OCI-LY1 (cell line): Measurements from ENCODE around the gene PDE3B.
"Not testable (repeated sequence)": the region's sequence is repeated elsewhere in the genome, so short reads cannot be mapped to it uniquely, and the experiment has no call there.

Experiments
- H2AFZ ChIP-seq: fragments of 200-600 bp; sonication (generic), shearing (Covaris generic); 2 replicates; pipeline ENCODE4 v1.6.0; 2014; ENCODE audit warnings: antibody characterized with exemption, mild to moderate bottlenecking, low read length
- H3F3A ChIP-seq: fragments of 200-600 bp; sonication (generic), shearing (Covaris generic); 2 replicates; pipeline ENCODE4 v1.6.0; 2014; ENCODE audit warnings: mild to moderate bottlenecking, antibody characterized with exemption, low read length, moderate library complexity; ENCODE audit not compliant: insufficient read depth
- H3K27ac ChIP-seq: fragments of 200-600 bp; sonication (generic); 2 replicates; pipeline ENCODE4 v1.5.1; 2014; ENCODE audit warnings: low read length, mixed run types, mild to moderate bottlenecking, low read depth; ENCODE audit not compliant: poor library complexity, severe bottlenecking
- H3K27me3 ChIP-seq: fragments of 200-600 bp; sonication (generic); 2 replicates; pipeline ENCODE4 v1.6.0; 2014; ENCODE audit warnings: antibody characterized with exemption, mild to moderate bottlenecking, low read length, moderate library complexity; ENCODE audit not compliant: insufficient read depth
- H3K36me3 ChIP-seq: fragments of 200-600 bp; sonication (generic); 2 replicates; pipeline ENCODE4 v1.6.1; 2014; ENCODE audit warnings: mild to moderate bottlenecking, antibody characterized with exemption, low read length, moderate library complexity, mixed read lengths; ENCODE audit not compliant: insufficient read depth
- H3K4me1 ChIP-seq: fragments of 200-600 bp; sonication (generic); 2 replicates; pipeline ENCODE4 v1.5.1; 2014; ENCODE audit warnings: mild to moderate bottlenecking, low read length, moderate library complexity; ENCODE audit not compliant: insufficient read depth, severe bottlenecking
- H3K4me2 ChIP-seq: fragments of 200-600 bp; sonication (generic), shearing (Covaris generic); 2 replicates; pipeline ENCODE4 v1.6.1; 2014; ENCODE audit warnings: low read length
- H3K4me3 ChIP-seq: fragments of 200-600 bp; sonication (generic); 2 replicates; pipeline ENCODE4 v1.5.1; 2014; ENCODE audit warnings: low read length, low read depth, mild to moderate bottlenecking, mixed read lengths; ENCODE audit not compliant: poor library complexity, severe bottlenecking
- H3K79me2 ChIP-seq: fragments of 200-600 bp; shearing (Covaris generic); 2 replicates; pipeline ENCODE4 v1.6.1; 2016; ENCODE audit warnings: mixed run types, low read length, mixed read lengths; ENCODE audit not compliant: insufficient read depth
- H3K9ac ChIP-seq: fragments of 200-600 bp; sonication (generic), shearing (Covaris generic); 2 replicates; pipeline ENCODE4 v1.6.1; 2014; ENCODE audit warnings: mild to moderate bottlenecking, low read length, mixed read lengths
- H3K9me2 ChIP-seq: fragments of 200-600 bp; sonication (generic), shearing (Covaris generic); 2 replicates; pipeline ENCODE4 v1.6.1; 2014; ENCODE audit warnings: low read depth, mild to moderate bottlenecking, low read length, mixed read lengths
- H3K9me3 ChIP-seq: fragments of 200-600 bp; shearing (Covaris generic); 2 replicates; pipeline ENCODE4 v1.6.1; 2014; ENCODE audit warnings: low read length, mixed read lengths
- H4K20me1 ChIP-seq: fragments of 200-600 bp; sonication (generic), shearing (Covaris generic); 2 replicates; pipeline ENCODE4 v1.6.0; 2016; ENCODE audit warnings: mild to moderate bottlenecking, low read length; ENCODE audit not compliant: insufficient read depth
- EZH2 ChIP-seq: fragments of 200-600 bp; sonication (generic), shearing (Covaris generic); IDR thresholded peaks from 2 replicates; pipeline ENCODE4 v1.8.0; 2017; ENCODE audit warnings: borderline replicate concordance, mixed run types, mild to moderate bottlenecking, antibody characterized with exemption, low read length, moderate library complexity, mixed read lengths
- TF ChIP-seq, protein P1 (sequence below): fragments of 200-600 bp; sonication (generic), shearing (Covaris generic); IDR thresholded peaks from 2 replicates; pipeline ENCODE4 v1.5.1; 2017; ENCODE audit warnings: mild to moderate bottlenecking, antibody characterized with exemption, low read length, moderate library complexity, mixed read lengths

Gene PDE3B

GRCh38 chr11:14643697-14644225, at the start of gene PDE3B:
Gene PDE3B, plus strand, starts transcription at chr11:14643804. Its CDS starts 272 bp downstream, at chr11:14644076.
- Histone ChIP-seq H3K4me3 (no peak within 1 kb of the TSS), H2AFZ (no peak within 1 kb of the TSS), H3K79me2 (no peaks in the 10 kb centered on the region), H3K27me3 (no peaks in the 10 kb centered on the region), H3K4me1 (peaks cover 10% of the 10 kb centered on the region), H4K20me1 (no peaks in the 10 kb centered on the region), H3K27ac (no peak within 1 kb of the TSS), H3F3A (no peaks in the 10 kb centered on the region), H3K36me3 (no peaks in the 10 kb centered on the region), H3K9me3 (no peaks in the 10 kb centered on the region), H3K9me2 (no peaks in the 10 kb centered on the region), H3K4me2 (no peak within 1 kb of the TSS), H3K9ac (no peak within 1 kb of the TSS)
- no peak for TF ChIP-seq EZH2
- TF ChIP-seq, protein P1, sequence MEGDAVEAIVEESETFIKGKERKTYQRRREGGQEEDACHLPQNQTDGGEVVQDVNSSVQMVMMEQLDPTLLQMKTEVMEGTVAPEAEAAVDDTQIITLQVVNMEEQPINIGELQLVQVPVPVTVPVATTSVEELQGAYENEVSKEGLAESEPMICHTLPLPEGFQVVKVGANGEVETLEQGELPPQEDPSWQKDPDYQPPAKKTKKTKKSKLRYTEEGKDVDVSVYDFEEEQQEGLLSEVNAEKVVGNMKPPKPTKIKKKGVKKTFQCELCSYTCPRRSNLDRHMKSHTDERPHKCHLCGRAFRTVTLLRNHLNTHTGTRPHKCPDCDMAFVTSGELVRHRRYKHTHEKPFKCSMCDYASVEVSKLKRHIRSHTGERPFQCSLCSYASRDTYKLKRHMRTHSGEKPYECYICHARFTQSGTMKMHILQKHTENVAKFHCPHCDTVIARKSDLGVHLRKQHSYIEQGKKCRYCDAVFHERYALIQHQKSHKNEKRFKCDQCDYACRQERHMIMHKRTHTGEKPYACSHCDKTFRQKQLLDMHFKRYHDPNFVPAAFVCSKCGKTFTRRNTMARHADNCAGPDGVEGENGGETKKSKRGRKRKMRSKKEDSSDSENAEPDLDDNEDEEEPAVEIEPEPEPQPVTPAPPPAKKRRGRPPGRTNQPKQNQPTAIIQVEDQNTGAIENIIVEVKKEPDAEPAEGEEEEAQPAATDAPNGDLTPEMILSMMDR, result no peak

GRCh38 chr11:14595261-14595660, 48.3 kb upstream of the PDE3B start:
- not testable (repeated sequence) for H3K9me2 ChIP-seq, H4K20me1 ChIP-seq, H3K79me2 ChIP-seq, H3K4me2 ChIP-seq, H3F3A ChIP-seq, H3K27me3 ChIP-seq, H3K9ac ChIP-seq, H3K36me3 ChIP-seq, H3K27ac ChIP-seq, H3K9me3 ChIP-seq, H2AFZ ChIP-seq, H3K4me1 ChIP-seq, H3K4me3 ChIP-seq

DNA sequence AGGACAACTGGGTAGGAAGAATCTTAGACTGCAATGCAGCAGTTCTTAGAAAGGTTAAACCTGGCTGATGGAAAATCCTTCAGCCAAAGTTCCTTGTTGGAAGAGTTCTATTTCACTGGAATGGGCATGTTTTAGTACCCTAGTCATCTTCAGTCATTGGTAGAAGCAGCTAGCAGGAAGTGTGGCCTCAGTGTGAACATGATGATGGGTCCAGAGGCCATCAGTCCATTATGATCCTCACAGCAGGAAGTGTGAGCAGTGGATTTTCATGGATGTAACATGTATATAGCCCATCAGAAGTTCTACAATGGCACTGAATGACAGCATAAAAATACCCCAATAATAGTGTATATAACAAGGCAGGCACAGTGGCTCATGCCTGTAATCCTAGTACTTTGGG, 35.9 kb upstream of the PDE3B start:
- Histone ChIP-seq H3K27ac (no peak overlapping the region), H3K9me3 (no peaks in the 10 kb centered on the region), H3K9ac (no peak overlapping the region), H4K20me1 (no peaks in the 10 kb centered on the region), H3K9me2 (no peaks in the 10 kb centered on the region), H3K36me3 (no peaks in the 10 kb centered on the region; the same call in 1 of the 2 replicates), H3K4me2 (no peak overlapping the region), H2AFZ (no peak overlapping the region), H3K4me3 (no peak overlapping the region), H3K4me1 (no peaks in the 10 kb centered on the region), H3K79me2 (no peaks in the 10 kb centered on the region), H3F3A (no peaks in the 10 kb centered on the region), H3K27me3 (no peaks in the 10 kb centered on the region)
- TF ChIP-seq EZH2, result no peak
- TF ChIP-seq, protein P1, result no peak

DNA sequence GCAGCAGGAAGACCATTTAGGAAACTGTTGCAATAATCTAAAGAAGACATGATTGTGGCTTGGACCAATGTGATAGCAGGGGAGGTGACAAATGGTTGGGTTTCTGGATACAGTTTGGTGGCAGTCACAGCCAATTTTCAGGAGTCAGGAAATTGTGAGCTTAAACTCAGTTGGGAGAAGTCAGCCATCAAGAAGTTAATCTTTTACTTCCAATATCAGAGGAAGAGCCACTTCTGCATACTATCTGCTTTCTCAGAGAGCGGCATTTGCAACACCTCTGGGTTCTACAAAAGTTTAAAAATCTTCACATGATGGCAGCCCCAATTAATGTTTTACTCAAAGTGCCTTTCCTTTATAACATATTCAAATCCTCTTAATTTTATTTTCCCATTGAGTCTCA, 33.7 kb upstream of the PDE3B start:
- Histone ChIP-seq H4K20me1 (no peaks in the 10 kb centered on the region), H3K4me1 (no peaks in the 10 kb centered on the region), H3K79me2 (no peaks in the 10 kb centered on the region), H3K27ac (no peak overlapping the region), H2AFZ (no peak overlapping the region), H3K27me3 (no peaks in the 10 kb centered on the region), H3K36me3 (no peaks in the 10 kb centered on the region; the same call in 1 of the 2 replicates), H3K4me3 (no peak overlapping the region), H3F3A (no peaks in the 10 kb centered on the region), H3K4me2 (no peak overlapping the region), H3K9me2 (no peaks in the 10 kb centered on the region), H3K9me3 (no peaks in the 10 kb centered on the region), H3K9ac (no peak overlapping the region)
- no peak for TF ChIP-seq EZH2
